CD4-positive, alpha-beta T cell treated with Interleukin-6 at 100 ng/mL for 8 hours (primary cell): Measurements from ENCODE around the gene RCBTB2.
"Not testable (repeated sequence)": the region's sequence is repeated elsewhere in the genome, so short reads cannot be mapped to it uniquely, and the experiment has no call there.

ENCODE experiments used
- DNase-seq: peaks from one replicate; pipeline ENCODE4 v3.0.0-alpha.2; 2020; ENCODE audit warnings: mixed read lengths, low spot score

Gene RCBTB2

GRCh38 chr13:48532506-48533499, at the start of gene RCBTB2:
RCBTB2 (minus strand) TSS chr13:48533080; CDS start chr13:48521939, 11,141 bp downstream.
- DNase-seq = peak; percentile 99

DNA sequence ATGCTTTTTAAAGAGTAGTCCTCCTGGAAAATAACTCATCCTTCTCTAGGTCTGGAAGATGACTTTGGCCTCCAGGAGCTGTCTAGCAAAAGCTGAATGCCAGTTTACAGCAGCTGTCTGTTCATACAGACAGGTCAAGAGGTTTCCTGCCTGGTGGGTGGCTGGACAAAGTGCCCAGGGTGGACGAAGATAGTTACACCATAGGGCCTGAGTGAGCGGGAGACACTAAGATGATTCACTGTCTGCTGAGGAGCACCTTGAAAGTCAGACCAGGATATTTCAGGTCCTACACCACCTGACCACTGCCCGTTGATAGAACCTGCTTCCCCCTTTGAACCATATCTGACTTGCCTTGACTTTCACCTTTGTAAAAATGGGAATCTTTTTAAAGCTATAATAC, 49.2 kb upstream of the RCBTB2 start:
- no peak for DNase-seq

DNA sequence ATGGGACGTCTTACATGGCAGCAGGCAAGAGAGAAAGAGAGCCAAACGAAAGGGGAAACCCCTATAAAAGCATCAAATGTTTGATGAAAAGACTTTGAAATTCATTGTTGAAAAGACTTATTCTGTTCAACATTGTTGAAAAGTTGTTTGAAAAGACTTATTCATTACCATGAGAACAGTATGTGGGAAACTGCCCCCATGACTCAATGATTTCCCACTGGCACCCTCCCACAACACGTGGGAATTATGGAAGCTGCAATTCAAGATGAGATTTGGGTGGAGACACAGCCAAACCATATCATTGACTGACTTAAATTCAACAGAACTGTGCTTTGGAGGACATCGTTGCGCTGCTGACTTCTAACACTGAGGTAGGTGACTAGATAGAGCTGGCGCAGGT, 48.0 kb upstream of the RCBTB2 start:
- no peak for DNase-seq

GRCh38 chr13:48580185-48580803, 47.4 kb upstream of the RCBTB2 start:
- peak; percentile 70 for DNase-seq

DNA sequence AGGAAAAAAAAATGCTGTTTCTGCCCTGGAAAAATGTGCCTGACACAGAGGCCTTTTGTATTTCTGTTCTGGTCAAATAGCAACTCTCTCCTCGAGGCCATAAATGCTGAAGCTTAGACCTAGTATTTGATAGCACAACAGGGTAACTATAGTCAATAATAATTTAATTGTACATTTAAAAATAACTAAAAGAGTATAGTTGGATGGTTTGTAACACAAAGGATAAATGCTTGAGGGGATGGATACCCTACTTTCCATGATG, 47.0 kb upstream of the RCBTB2 start:
- DNase-seq = not testable (repeated sequence)

DNA sequence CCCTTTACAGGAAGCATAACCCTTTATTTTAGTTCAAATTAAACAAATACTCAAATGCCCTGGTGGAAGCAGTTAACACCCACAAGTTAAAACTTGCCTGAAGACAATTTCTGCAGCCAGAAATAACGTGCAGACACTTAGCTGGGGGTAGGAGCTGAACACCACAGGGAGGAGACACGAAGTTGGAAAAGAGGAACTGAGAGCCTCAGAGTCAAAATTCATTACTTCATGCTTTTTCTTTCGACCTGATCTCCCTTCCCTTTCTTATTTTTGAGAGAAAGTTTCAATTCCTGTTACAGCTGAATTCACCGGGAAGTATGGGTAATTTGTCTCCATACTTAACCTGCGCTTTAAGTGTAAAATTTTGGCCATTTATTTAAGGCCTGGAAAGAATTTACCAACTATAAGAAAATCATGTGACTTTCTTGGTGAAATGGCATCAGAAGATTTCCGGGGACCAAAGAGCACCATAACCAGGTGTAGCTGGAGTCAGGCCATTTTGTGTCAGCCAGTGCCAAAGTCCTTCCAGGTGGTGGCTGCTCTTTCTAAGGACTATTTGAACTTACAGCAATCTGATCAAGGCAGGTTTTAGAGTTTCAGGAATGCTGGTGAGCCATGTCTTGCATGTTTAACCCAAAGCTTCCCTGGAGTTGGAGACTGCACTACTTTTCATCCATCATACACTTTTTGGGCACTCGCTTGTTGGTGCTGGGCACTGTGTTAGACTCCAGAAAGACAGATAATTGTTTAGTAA, 46.5 kb upstream of the RCBTB2 start:
- no peak for DNase-seq

DNA sequence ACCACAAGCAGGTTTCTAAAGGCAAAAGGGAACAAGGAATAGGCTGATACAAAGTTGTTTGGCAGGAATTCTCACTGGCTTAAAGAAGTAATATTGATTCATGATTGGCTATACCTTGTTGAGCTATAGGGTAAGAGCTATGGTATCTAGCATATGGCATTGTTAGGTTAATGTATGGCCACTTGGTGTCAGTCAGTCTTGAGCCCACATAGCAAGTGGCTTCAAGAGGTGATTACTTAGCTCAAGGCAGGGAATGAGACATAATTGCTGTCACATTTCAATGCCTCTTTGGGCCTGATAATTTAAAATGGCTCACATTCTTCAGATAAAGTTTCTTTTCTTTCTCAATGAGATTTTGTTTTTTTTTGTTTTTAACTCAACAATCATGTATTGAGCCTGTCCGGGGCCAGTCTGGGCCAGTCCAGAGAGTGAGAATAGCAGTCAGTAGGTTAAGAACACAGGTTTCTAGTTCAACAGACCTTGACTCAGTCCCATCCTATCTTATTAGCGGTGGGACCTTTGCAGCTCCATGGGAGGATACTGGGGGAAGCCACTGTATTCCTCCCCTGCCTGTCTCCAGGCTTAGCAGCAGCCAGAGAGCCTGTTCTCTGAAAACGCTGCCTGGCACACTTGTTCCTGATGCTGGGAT, 45.8 kb upstream of the RCBTB2 start:
- DNase-seq = no peak

- DNase-seq = no peak
Measured at GRCh38 chr13:48576448-48577010, 43.6 kb upstream of the RCBTB2 start.

DNA sequence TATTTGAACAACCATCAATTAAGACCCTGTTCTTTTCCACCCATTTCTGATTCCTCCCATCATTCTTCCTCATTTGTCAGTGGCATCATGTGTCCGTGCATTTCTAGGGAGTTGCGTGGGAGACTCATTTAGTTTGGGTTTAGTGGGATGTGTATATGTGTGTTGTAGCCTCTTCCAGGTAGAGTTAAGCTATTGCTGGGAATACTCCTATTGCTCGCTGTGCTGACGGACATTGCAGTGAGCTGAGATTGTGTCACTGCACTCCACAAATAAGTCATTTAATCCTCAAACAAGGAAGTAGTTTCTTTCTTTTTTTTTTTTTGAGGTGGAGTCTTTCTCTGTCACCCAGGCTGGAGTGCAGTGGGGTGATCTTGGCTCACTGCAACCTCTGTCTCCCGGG, 42.2 kb upstream of the RCBTB2 start:
- DNase-seq = no peak

DNA sequence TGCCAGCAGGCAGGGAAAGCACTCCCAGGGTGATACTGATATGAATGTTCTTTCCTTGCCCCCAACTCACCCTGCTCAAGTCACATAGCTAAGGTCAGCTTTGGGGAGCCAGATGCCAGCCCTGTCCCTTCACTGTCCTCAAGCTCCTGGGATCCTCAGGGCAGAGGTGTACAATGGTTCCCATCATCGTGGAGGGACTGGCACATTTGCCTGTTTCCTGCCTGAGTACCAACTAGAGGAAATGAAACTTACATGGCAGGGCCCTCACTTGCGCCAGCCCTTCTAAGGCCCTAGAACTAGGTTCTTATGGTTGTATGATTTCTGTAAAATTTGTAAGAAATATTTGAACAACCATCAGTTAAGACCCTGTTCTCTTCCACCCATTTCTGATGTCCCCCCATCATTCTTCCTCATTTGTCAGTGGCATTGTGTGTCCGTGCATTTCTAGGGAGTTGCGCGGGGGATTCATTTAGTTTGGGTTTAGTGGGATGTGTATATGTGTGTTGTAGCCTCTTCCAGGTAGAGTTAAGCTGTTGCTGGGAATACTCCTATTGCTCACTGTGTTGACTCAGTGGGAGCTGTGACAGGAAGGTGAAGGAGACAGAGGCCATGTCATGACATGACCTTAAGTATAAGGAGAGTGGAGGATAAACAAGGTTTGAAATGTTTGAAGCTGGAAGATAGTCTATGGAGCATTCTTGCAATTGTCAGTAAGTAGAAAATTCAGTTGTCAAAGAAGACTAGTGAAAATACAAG, 41.3 kb upstream of the RCBTB2 start:
- no peak for DNase-seq

GRCh38 chr13:48573213-48574007, 40.5 kb upstream of the RCBTB2 start:
- DNase-seq = no peak

- no peak for DNase-seq
Measured at GRCh38 chr13:48571126-48571913, 38.4 kb upstream of the RCBTB2 start.

DNA sequence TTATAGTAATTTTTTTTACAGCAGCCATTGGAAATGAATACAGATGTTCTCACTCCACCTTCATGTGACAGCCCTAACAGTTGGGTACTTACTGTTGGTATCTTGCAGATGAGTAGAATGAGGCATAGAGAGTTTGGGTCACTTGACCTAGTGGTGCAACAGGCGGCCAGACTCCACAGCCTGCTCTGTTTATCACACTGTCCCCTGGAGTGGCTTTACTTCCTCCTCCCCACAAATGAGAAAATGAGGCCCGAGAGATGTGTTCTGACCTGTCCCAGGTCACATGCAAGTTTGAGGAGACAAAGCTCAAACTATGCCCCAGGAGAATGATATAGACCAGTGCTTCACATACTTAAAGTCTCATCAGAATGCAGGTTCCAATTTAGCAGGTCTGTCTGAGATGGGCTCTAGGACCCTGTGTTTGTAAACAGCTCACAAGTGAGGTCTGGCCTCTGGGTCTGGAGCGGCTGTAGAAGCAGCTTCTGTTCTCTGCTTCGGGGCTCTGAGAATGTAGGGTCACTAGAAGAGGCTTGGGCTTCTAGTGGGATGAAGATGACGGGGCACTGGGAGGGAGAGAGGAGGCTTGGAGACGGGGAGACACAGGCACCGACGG, 37.4 kb upstream of the RCBTB2 start:
- no peak for DNase-seq

GRCh38 chr13:48569104-48569666, 36.3 kb upstream of the RCBTB2 start:
- DNase-seq = no peak

DNA sequence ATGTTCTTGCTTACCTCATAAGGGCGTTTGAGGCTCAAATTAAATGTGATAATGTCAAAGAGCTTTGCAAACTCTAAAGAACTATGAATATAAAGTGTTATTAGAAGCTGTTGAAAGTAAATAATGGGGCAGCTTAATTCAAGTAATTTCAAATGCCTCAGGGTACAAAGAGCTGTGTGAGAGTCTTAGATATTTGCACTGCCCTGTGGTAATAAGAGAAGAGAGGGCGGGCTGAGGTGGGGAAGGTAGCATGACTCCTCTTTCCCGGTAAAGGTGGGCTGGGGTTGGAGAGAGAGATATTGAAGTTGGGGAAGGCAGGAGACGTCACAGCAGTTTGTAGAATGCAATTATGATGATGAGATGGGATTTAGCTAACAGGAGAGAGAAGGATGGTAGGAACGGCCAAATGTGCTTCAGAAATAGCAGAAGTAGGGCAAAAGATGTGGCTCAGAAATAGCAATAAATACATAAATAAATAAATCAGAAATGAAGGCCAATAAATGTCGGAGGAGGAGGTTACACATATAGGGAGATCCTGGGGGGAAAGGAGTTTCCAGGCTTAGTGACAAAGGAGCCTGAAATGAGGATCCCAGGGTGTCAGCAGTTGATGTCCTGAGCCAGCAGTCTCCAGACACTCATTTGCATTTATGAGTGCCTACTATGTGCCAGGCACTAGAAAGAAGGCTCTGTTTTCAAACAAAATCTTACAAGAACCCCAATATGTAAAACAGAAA, 35.7 kb upstream of the RCBTB2 start:
- DNase-seq = no peak

- no peak for DNase-seq
Measured at GRCh38 chr13:48567515-48568369, 34.9 kb upstream of the RCBTB2 start.

GRCh38 chr13:48564056-48564455, 31.2 kb upstream of the RCBTB2 start:
- DNase-seq = no peak
